Loucy (cell line): ENCODE data around the gene DHX57.

Source experiments
- H2AFZ ChIP-seq: fragments of 200-600 bp; sonication (generic); 2 replicates; pipeline ENCODE4 v1.6.0; 2016; ENCODE audit warnings: antibody characterized with exemption, mild to moderate bottlenecking, low read length, moderate library complexity
- H3F3A ChIP-seq: fragments of 200-600 bp; 2 replicates; pipeline ENCODE4 v1.6.0; 2016; ENCODE audit warnings: antibody characterized with exemption, low read depth, mild to moderate bottlenecking
- H3K27me3 ChIP-seq: fragments of 200-600 bp; sonication (generic); 2 replicates; pipeline ENCODE4 v1.6.1; 2014; ENCODE audit warnings: low read length, mild to moderate bottlenecking; ENCODE audit not compliant: insufficient read depth, poor library complexity, severe bottlenecking
- H3K36me3 ChIP-seq: fragments of 200-600 bp; sonication (generic); 2 replicates; pipeline ENCODE4 v1.6.1; 2016; ENCODE audit warnings: low read length; ENCODE audit not compliant: insufficient read depth
- H3K4me1 ChIP-seq: fragments of 200-600 bp; sonication (generic); 2 replicates; pipeline ENCODE4 v1.5.1; 2014; ENCODE audit warnings: low read length, mild to moderate bottlenecking; ENCODE audit not compliant: insufficient read depth, poor library complexity, severe bottlenecking
- H3K4me2 ChIP-seq: fragments of 200-600 bp; sonication (generic); 2 replicates; pipeline ENCODE4 v1.6.0; 2014; ENCODE audit warnings: antibody characterized with exemption, low read length, low read depth, mild to moderate bottlenecking; ENCODE audit not compliant: poor library complexity, severe bottlenecking
- H3K4me3 ChIP-seq: fragments of 200-600 bp; sonication (generic); 2 replicates; pipeline ENCODE4 v1.5.1; 2014; ENCODE audit warnings: low read length, mild to moderate bottlenecking, mixed read lengths; ENCODE audit not compliant: poor library complexity, severe bottlenecking
- H3K79me2 ChIP-seq: fragments of 200-600 bp; sonication (generic); 2 replicates; pipeline ENCODE4 v1.6.1; 2014; ENCODE audit warnings: low read length; ENCODE audit not compliant: insufficient read depth
- H3K9ac ChIP-seq: fragments of 200-600 bp; sonication (generic); 2 replicates; pipeline ENCODE4 v1.6.0; 2014; ENCODE audit warnings: mild to moderate bottlenecking, low read depth, low read length, moderate library complexity; ENCODE audit not compliant: poor library complexity, severe bottlenecking
- H3K9me2 ChIP-seq: fragments of 200-600 bp; sonication (generic); replicated peaks from 2 replicates; pipeline ENCODE4 v1.6.1; 2016; ENCODE audit warnings: low read depth, low read length, mixed read lengths
- H3K9me3 ChIP-seq: fragments of 200-600 bp; sonication (generic); 2 replicates; pipeline ENCODE4 v1.6.1; 2014; ENCODE audit warnings: mild to moderate bottlenecking, antibody characterized with exemption, low read length, low read depth; ENCODE audit not compliant: insufficient read depth
- H4K20me1 ChIP-seq: fragments of 200-600 bp; sonication (generic); 2 replicates; pipeline ENCODE4 v1.6.0; 2014; ENCODE audit warnings: antibody characterized with exemption, low read length, mild to moderate bottlenecking; ENCODE audit not compliant: insufficient read depth, poor library complexity, severe bottlenecking
- EZH2phosphoT487 ChIP-seq: fragments of 200-600 bp; IDR thresholded peaks from 2 replicates; pipeline ENCODE4 v1.6.1; 2018; ENCODE audit warnings: antibody characterized with exemption, mild to moderate bottlenecking, moderate library complexity, borderline replicate concordance
- TF ChIP-seq, protein P1 (sequence below): fragments of 200-600 bp; sonication (generic); conservative IDR thresholded peaks from 2 replicates; pipeline ENCODE4 v1.5.1; 2014; ENCODE audit warnings: mild to moderate bottlenecking, antibody characterized with exemption, low read length

Gene DHX57

DNA sequence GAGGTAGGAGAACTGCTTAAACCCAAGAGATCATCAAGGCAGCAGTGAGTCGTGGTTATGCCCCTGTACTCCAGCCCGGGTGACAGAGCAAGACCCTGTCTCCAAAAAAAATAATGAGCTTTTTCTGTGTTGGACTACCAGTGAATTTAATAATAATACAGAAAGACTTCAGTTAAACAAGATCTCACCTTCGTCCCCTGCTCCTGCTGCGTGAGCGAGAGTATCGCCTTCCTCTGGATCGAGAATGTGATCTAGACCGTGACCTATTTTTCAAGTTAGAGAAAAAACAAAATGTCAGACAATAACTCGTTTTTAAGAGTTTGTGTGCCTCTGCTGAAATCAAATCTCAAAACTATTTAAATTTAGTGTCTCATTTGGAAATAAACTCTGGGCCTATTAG is 127.3 kb downstream of the DHX57 start:
- Histone ChIP-seq H3K4me2 (peak overlapping the region; percentile 89), H3K27me3 (peaks cover 15% of the 10 kb centered on the region), H3K9me3 (no peaks in the 10 kb centered on the region), H4K20me1 (peaks cover 76% of the 10 kb centered on the region), H3K36me3 (peaks cover 69% of the 10 kb centered on the region), H3F3A (peaks cover 15% of the 10 kb centered on the region; the same call in 1 of the 2 replicates), H3K9ac (peak overlapping the region; percentile 99), H2AFZ (no peak overlapping the region), H3K79me2 (peaks cover 78% of the 10 kb centered on the region), H3K4me1 (peaks cover 59% of the 10 kb centered on the region), H3K9me2 (no peaks in the 10 kb centered on the region), H3K4me3 (peak overlapping the region; percentile 100)
- TF ChIP-seq, protein P1, sequence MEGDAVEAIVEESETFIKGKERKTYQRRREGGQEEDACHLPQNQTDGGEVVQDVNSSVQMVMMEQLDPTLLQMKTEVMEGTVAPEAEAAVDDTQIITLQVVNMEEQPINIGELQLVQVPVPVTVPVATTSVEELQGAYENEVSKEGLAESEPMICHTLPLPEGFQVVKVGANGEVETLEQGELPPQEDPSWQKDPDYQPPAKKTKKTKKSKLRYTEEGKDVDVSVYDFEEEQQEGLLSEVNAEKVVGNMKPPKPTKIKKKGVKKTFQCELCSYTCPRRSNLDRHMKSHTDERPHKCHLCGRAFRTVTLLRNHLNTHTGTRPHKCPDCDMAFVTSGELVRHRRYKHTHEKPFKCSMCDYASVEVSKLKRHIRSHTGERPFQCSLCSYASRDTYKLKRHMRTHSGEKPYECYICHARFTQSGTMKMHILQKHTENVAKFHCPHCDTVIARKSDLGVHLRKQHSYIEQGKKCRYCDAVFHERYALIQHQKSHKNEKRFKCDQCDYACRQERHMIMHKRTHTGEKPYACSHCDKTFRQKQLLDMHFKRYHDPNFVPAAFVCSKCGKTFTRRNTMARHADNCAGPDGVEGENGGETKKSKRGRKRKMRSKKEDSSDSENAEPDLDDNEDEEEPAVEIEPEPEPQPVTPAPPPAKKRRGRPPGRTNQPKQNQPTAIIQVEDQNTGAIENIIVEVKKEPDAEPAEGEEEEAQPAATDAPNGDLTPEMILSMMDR: no peak
- no peak for TF ChIP-seq EZH2phosphoT487

DNA sequence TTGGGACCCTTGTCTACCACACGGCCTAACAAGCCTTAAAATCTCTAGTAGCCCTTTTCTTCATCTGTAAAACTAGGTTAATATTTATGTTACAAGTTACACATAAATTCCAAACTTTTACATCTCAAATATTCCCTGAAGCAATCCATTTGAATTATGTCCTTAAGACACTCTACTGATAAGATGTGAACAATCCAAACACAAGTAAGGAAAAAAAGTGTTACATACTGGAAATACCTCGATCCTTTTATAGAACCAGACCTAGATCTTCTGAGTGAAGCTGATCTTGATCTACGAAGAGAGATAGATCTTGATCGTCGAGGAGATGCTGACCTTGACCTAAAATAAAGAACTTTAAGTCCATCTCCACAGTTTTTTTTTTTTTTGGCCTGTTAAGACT is 127.9 kb downstream of the DHX57 start:
- Histone ChIP-seq H3K4me1 (peaks cover 61% of the 10 kb centered on the region), H2AFZ (no peak overlapping the region), H3K4me2 (peak overlapping the region; percentile 89), H3K79me2 (peaks cover 83% of the 10 kb centered on the region), H3K36me3 (peaks cover 74% of the 10 kb centered on the region), H3K9ac (peak overlapping the region; percentile 99), H4K20me1 (peaks cover 82% of the 10 kb centered on the region), H3K9me3 (no peaks in the 10 kb centered on the region), H3K9me2 (no peaks in the 10 kb centered on the region), H3K4me3 (peak overlapping the region; percentile 100), H3F3A (peaks cover 18% of the 10 kb centered on the region; the same call in 1 of the 2 replicates), H3K27me3 (peaks cover 15% of the 10 kb centered on the region)
- no peak for TF ChIP-seq EZH2phosphoT487
